Astrocyte (in vitro differentiated cells and primary cell): ENCODE results near the gene PTPN9.
"Not testable (repeated sequence)": the region's sequence is repeated elsewhere in the genome, so short reads cannot be mapped to it uniquely, and the experiment has no call there.

Experiments used
- EZH2 ChIP-seq: IDR thresholded peaks from 2 replicates; pipeline ENCODE4 v1.6.1; 2012; ENCODE audit warnings: mild to moderate bottlenecking, low read length, inconsistent platforms; ENCODE audit not compliant: insufficient read depth
- TF ChIP-seq, protein P1 (sequence below): IDR thresholded peaks from 2 replicates; pipeline ENCODE4 v1.5.1; 2011; ENCODE audit warnings: low read depth, mild to moderate bottlenecking, inconsistent platforms, low read length, moderate library complexity; ENCODE audit not compliant: insufficient read depth

DNA sequence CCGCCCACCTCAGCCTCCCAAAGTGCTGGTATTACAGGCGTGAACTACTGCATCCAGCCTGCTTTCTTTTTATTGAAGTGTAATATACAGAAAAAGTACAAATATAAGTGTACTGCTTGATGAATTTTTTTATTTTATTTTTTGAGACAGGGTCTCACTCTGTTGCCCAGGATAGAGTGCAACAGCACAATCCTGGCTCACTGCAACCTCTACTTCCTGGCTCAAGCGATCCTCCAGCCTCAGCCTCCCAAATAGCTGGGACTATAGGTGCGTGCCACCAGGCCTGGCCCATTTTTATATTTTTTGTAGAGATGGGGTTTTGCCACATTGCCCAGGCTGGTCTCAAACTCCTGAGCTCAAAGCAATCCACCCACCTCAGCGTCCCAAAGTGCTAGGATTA, 3.8 kb upstream of the PTPN9 start:
- TF ChIP-seq, protein P1, sequence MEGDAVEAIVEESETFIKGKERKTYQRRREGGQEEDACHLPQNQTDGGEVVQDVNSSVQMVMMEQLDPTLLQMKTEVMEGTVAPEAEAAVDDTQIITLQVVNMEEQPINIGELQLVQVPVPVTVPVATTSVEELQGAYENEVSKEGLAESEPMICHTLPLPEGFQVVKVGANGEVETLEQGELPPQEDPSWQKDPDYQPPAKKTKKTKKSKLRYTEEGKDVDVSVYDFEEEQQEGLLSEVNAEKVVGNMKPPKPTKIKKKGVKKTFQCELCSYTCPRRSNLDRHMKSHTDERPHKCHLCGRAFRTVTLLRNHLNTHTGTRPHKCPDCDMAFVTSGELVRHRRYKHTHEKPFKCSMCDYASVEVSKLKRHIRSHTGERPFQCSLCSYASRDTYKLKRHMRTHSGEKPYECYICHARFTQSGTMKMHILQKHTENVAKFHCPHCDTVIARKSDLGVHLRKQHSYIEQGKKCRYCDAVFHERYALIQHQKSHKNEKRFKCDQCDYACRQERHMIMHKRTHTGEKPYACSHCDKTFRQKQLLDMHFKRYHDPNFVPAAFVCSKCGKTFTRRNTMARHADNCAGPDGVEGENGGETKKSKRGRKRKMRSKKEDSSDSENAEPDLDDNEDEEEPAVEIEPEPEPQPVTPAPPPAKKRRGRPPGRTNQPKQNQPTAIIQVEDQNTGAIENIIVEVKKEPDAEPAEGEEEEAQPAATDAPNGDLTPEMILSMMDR = not testable (repeated sequence)
- TF ChIP-seq EZH2 = not testable (repeated sequence)
